ENCODE data around the gene KAT6B.

- TF ChIP-seq POLR2AphosphoS5 (IDR thresholded peaks at IDR 0.05; ENCODE audit: low read depth, low read length) (0 out of 2 replicates have a peak, but pooled peaks have one; percentile 38), SIN3A (IDR thresholded peaks at IDR 0.05; ENCODE audit: borderline replicate concordance, insufficient read depth, low read length) (peak; percentile 74; the same call in 1 of the 2 replicates), TAF1 (IDR thresholded peaks at IDR 0.05; ENCODE audit: borderline replicate concordance, insufficient read depth, low read length) (no peak), REST (IDR thresholded peaks at IDR 0.05; ENCODE audit: insufficient read depth in 1 of 2, low read depth in 2 of 2, low read length in 2 of 2) (0 out of 4 replicates have a peak, but pooled peaks of 1 of the 2 experiments have one; percentile 50), FOXP2 (optimal IDR thresholded peaks at IDR 0.05; ENCODE audit: borderline replicate concordance, extremely low read depth, extremely low read length, insufficient read depth) (peak; percentile 62)
Measured at GRCh38 chr10:74921744-74922143, 95.3 kb downstream of the KAT6B start.
